ENCODE data around the gene RSPRY1. TPM values are rescaled to one million over a fixed set of nuclear protein-coding genes. Genes with fewer than 3 reads are reported as not detected.
"Not testable (repeated sequence)": the region's sequence is repeated elsewhere in the genome, so short reads cannot be mapped to it uniquely, and the experiment has no call there.

Gene RSPRY1
- total RNA-seq, 1 experiment from 2014 or later = 57.7 TPM

GRCh38 chr16:57188711-57189002 is 2.5 kb downstream of the RSPRY1 start:
- no TSS peak for BruUV-seq (replicated peaks)
- Mint-ChIP-seq H3K36me3 (ENCODE audit: insufficient read depth, unreplicated experiment) (peaks cover 34% of the 10 kb centered on the region), H3K27me3 (ENCODE audit: insufficient read depth, unreplicated experiment) (no peaks in the 10 kb centered on the region), H3K4me3 (ENCODE audit: unreplicated experiment) (peak overlapping the region; percentile 99), H3K9me3 (ENCODE audit: unreplicated experiment) (no peaks in the 10 kb centered on the region), H3K4me1 (ENCODE audit: low read depth, unreplicated experiment) (peaks cover 49% of the 10 kb centered on the region), H3K27ac (ENCODE audit: unreplicated experiment) (peak overlapping the region; percentile 97)
- ChIA-PET POLR2A (no interaction called here), CTCF (no interaction called here)
- Histone ChIP-seq H3K36me3 (ENCODE audit: control insufficient read depth, insufficient read depth, low read length) (no peaks in the 10 kb centered on the region), H3K4me3 (ENCODE audit: low read depth, low read length) (peak overlapping the region; percentile 18; the same call in 1 of the 2 replicates), H3K9me3 (no peaks in the 10 kb centered on the region), H3K4me1 (peaks cover 37% of the 10 kb centered on the region), H3K27me3 (replicated peaks; ENCODE audit: control insufficient read depth, insufficient read depth, low read length) (no peaks in the 10 kb centered on the region)
- intact Hi-C loops (cut with micrococcal nuclease; ENCODE audit: unreplicated experiment) = no loop called here
- no peak for DNase-seq
- TF ChIP-seq CTCF (IDR thresholded peaks at IDR 0.05; ENCODE audit: insufficient read depth in 1 of 2, low read depth in 1 of 2, low read length in 1 of 2, severe bottlenecking in 1 of 2, unreplicated experiment in 1 of 2) = no peak

- CTCF ChIA-PET; H3K4me3 Mint-ChIP-seq (ENCODE audit: unreplicated experiment); H3K4me3 ChIP-seq (ENCODE audit: low read depth, low read length); intact Hi-C loops (cut with micrococcal nuclease; ENCODE audit: unreplicated experiment); H3K36me3 ChIP-seq (ENCODE audit: control insufficient read depth, insufficient read depth, low read length); H3K9me3 Mint-ChIP-seq (ENCODE audit: unreplicated experiment); POLR2A ChIA-PET; DNase-seq; H3K27me3 ChIP-seq (replicated peaks; ENCODE audit: control insufficient read depth, insufficient read depth, low read length); H3K9me3 ChIP-seq; BruUV-seq (replicated peaks); H3K27me3 Mint-ChIP-seq (ENCODE audit: insufficient read depth, unreplicated experiment); H3K27ac Mint-ChIP-seq (ENCODE audit: unreplicated experiment): not testable (repeated sequence)
- peaks cover 49% of the 10 kb centered on the region for H3K4me1 Mint-ChIP-seq (ENCODE audit: low read depth, unreplicated experiment)
- H3K4me1 ChIP-seq = peaks cover 43% of the 10 kb centered on the region
- H3K36me3 Mint-ChIP-seq (ENCODE audit: insufficient read depth, unreplicated experiment) = peaks cover 34% of the 10 kb centered on the region
Measured at GRCh38 chr16:57189527-57189926, 3.4 kb downstream of the RSPRY1 start.

GRCh38 chr16:57190136-57190535 is 4.0 kb downstream of the RSPRY1 start:
- intact Hi-C loops (cut with micrococcal nuclease; ENCODE audit: unreplicated experiment) = no loop called here
- H3K27me3 ChIP-seq (replicated peaks; ENCODE audit: control insufficient read depth, insufficient read depth, low read length) = no peaks in the 10 kb centered on the region
- no TSS peak for BruUV-seq (replicated peaks)
- Mint-ChIP-seq H3K27me3 (ENCODE audit: insufficient read depth, unreplicated experiment) (no peaks in the 10 kb centered on the region), H3K4me1 (ENCODE audit: low read depth, unreplicated experiment) (peaks cover 51% of the 10 kb centered on the region), H3K36me3 (ENCODE audit: insufficient read depth, unreplicated experiment) (peaks cover 39% of the 10 kb centered on the region), H3K4me3 (ENCODE audit: unreplicated experiment) (no peak overlapping the region), H3K27ac (ENCODE audit: unreplicated experiment) (no peak overlapping the region), H3K9me3 (ENCODE audit: unreplicated experiment) (no peaks in the 10 kb centered on the region)
- TF ChIP-seq CTCF (IDR thresholded peaks at IDR 0.05; ENCODE audit: insufficient read depth in 1 of 2, low read depth in 1 of 2, low read length in 1 of 2, severe bottlenecking in 1 of 2, unreplicated experiment in 1 of 2) = no peak
- DNase-seq = no peak
- H3K36me3 ChIP-seq (ENCODE audit: control insufficient read depth, insufficient read depth, low read length) = no peaks in the 10 kb centered on the region
- ChIA-PET CTCF (no interaction called here), POLR2A (no interaction called here)
- H3K4me1 ChIP-seq = peaks cover 47% of the 10 kb centered on the region
- H3K9me3 ChIP-seq = no peaks in the 10 kb centered on the region
- no peak overlapping the region for H3K4me3 ChIP-seq (ENCODE audit: low read depth, low read length)

- Histone ChIP-seq H3K9me3 (no peaks in the 10 kb centered on the region), H3K27me3 (replicated peaks; ENCODE audit: control insufficient read depth, insufficient read depth, low read length) (no peaks in the 10 kb centered on the region), H3K4me3 (ENCODE audit: low read depth, low read length) (no peak overlapping the region), H3K36me3 (ENCODE audit: control insufficient read depth, insufficient read depth, low read length) (no peaks in the 10 kb centered on the region), H3K4me1 (peaks cover 50% of the 10 kb centered on the region)
- CTCF ChIA-PET = no interaction called here
- no peaks in the 10 kb centered on the region for H3K27me3 Mint-ChIP-seq (ENCODE audit: insufficient read depth, unreplicated experiment)
- intact Hi-C loops (cut with micrococcal nuclease; ENCODE audit: unreplicated experiment) = no loop called here
- BruUV-seq (replicated peaks) = no TSS peak
- no peaks in the 10 kb centered on the region for H3K9me3 Mint-ChIP-seq (ENCODE audit: unreplicated experiment)
- no peak overlapping the region for H3K27ac Mint-ChIP-seq (ENCODE audit: unreplicated experiment)
- peaks cover 55% of the 10 kb centered on the region for H3K4me1 Mint-ChIP-seq (ENCODE audit: low read depth, unreplicated experiment)
- POLR2A ChIA-PET = interaction anchor here (0.5 kb wide), 1 partner anchor 289 kb away, joined by 3 read pairs; no protein-coding TSS in a partner anchor
- DNase-seq = no peak
- no peak for TF ChIP-seq CTCF (IDR thresholded peaks at IDR 0.05; ENCODE audit: insufficient read depth in 1 of 2, low read depth in 1 of 2, low read length in 1 of 2, severe bottlenecking in 1 of 2, unreplicated experiment in 1 of 2)
- H3K36me3 Mint-ChIP-seq (ENCODE audit: insufficient read depth, unreplicated experiment) = peaks cover 30% of the 10 kb centered on the region
- no peak overlapping the region for H3K4me3 Mint-ChIP-seq (ENCODE audit: unreplicated experiment)
Measured at GRCh38 chr16:57191056-57191571, 5.0 kb downstream of the RSPRY1 start.

Measured in Caco-2 (cell line).